Gastrocnemius medialis (tissue), 4 donors: ENCODE results near the gene ANO9. TPM values are rescaled to one million over a fixed set of nuclear protein-coding genes. Genes with fewer than 3 reads are reported as not detected.

Experiments used
- ATAC-seq, 2 donors: fragments of 150-250 bp; one replicate each; pipeline ENCODE4 v1.9.1; 2016
- DNase-seq, 2 donors: peaks; one replicate each; pipeline ENCODE4 v3.0.0-alpha.2; 2019
- H3K27ac ChIP-seq, 4 donors: fragments of 200-600 bp; sonication (generic); 1 replicate in 1 of 4; 2 replicates in 3 of 4; pipeline ENCODE4 v1.5.1; 2016 to 2018; ENCODE audit warnings: mild to moderate bottlenecking in 2 of 4, moderate library complexity in 1 of 4
- H3K27me3 ChIP-seq, 3 donors: fragments of 200-600 bp; sonication (generic) in 2 of 3; 1 replicate in 1 of 3; 2 replicates in 2 of 3; pipeline versions ENCODE4 v1.5.1 to v1.6.0; 2016 to 2019; ENCODE audit warnings: mild to moderate bottlenecking in 1 of 3, moderate library complexity in 1 of 3
- H3K36me3 ChIP-seq, 2 donors: fragments of 200-600 bp; sonication (generic) in 1 of 2; one replicate each; pipeline ENCODE4 v1.5.1; 2017 to 2018
- H3K4me1 ChIP-seq, 2 donors: fragments of 200-600 bp; sonication (generic) in 1 of 2; one replicate each; pipeline ENCODE4 v1.5.1; 2016 to 2017; ENCODE audit warnings: mild to moderate bottlenecking in 2 of 2
- H3K4me3 ChIP-seq, 4 donors: fragments of 200-600 bp; sonication (generic) in 3 of 4; 1 replicate in 1 of 4; 2 replicates in 3 of 4; pipeline ENCODE4 v1.5.1; 2016 to 2019; ENCODE audit warnings: mild to moderate bottlenecking in 2 of 4
- H3K9me3 ChIP-seq, 3 donors: fragments of 200-600 bp; sonication (generic) in 2 of 3; 1 replicate in 1 of 3; 2 replicates in 2 of 3; pipeline ENCODE4 v1.5.1; 2016 to 2019
- CTCF ChIP-seq, 5 experiments: fragments of 450-650 bp in 3 of 5; fragments of 200-600 bp in 2 of 5; sonication (generic) in 2 of 5; IDR thresholded peaks in 4 of 5; conservative IDR thresholded peaks in 1 of 5; 1 replicate in 4 of 5; 2 replicates in 1 of 5; pipeline ENCODE4 v1.5.1; 2016 to 2019; ENCODE audit warnings: antibody characterized with exemption in 5 of 5, mild to moderate bottlenecking in 3 of 5, moderate library complexity in 3 of 5
- POLR2A ChIP-seq, 2 donors: fragments of 450-650 bp; IDR thresholded peaks; one replicate each; pipeline ENCODE4 v1.6.1; 2017; ENCODE audit warnings: antibody characterized with exemption in 2 of 2, mild to moderate bottlenecking in 2 of 2, moderate library complexity in 2 of 2
- in situ Hi-C, 4 donors: fragments of 200-750 bp; cut with MboI; loops; one replicate each; pipeline versions ENCODE4 v1.15.0 to v1.8.0; 2017; ENCODE audit warnings: low sequenced_read_pairs in 4 of 4
- intact Hi-C: fragments of 100-400 bp; cut with DNase I; formaldehyde crosslinking; loops from one replicate; pipeline ENCODE4 v1.15.1; 2023; ENCODE audit warnings: low total_unique reads
- total RNA-seq, 4 donors: library from RNA; depleted of rRNA; stranded (reverse); fragments of >200 nt; gene quantifications; one replicate each; pipeline versions ENCODE4 v1.1.0 to v1.2.3, GENCODE V29; 2016

ANO9 gene
- total RNA-seq, 4 donors from 2014 or later: 0.23 to 0.41 TPM; not detected in 2

GRCh38 chr11:385594-386351 lies 56.0 kb downstream of the ANO9 start:
- Histone ChIP-seq H3K36me3 (no peaks in the 10 kb centered on the region), H3K4me3 (no peak overlapping the region), H3K4me1 (no peaks in the 10 kb centered on the region), H3K27ac (no peak overlapping the region), H3K9me3 (no peaks in the 10 kb centered on the region), H3K27me3 (peaks cover 0 to 10% (median 3%) of the 10 kb centered on the region in 3 donors)
- intact Hi-C loops (no loop called here), in situ Hi-C loops (no loop called here)
- TF ChIP-seq CTCF (IDR thresholded peaks at IDR 0.05 in 4 of 5, conservative IDR thresholded peaks at IDR 0.05 in 1 of 5) (no peak), POLR2A (IDR thresholded peaks at IDR 0.05) (no peak)
- ATAC-seq: no peak
- no peak for DNase-seq

GRCh38 chr11:384511-384910 lies 57.3 kb downstream of the ANO9 start:
- DNase-seq: no peak

GRCh38 chr11:383431-383830 lies 58.4 kb downstream of the ANO9 start:
- DNase-seq (no peak), ATAC-seq (no peak)
- no peaks in the 10 kb centered on the region for H3K4me1 ChIP-seq
- H3K27ac ChIP-seq: no peak overlapping the region
- intact Hi-C loops: no loop called here
- no peaks in the 10 kb centered on the region for H3K36me3 ChIP-seq
- H3K4me3 ChIP-seq: no peak overlapping the region
- TF ChIP-seq CTCF (IDR thresholded peaks at IDR 0.05 in 4 of 5, conservative IDR thresholded peaks at IDR 0.05 in 1 of 5): no peak
- TF ChIP-seq POLR2A (IDR thresholded peaks at IDR 0.05): no peak
- in situ Hi-C loops: no loop called here
- H3K9me3 ChIP-seq: no peaks in the 10 kb centered on the region
- peaks cover 0 to 20% (median 3%) of the 10 kb centered on the region in 3 donors for H3K27me3 ChIP-seq

More at GRCh38 chr11:384511-384910, 57.3 kb downstream of the ANO9 start:
- intact Hi-C loops: no loop called here
- H3K27me3 ChIP-seq: peaks cover 0 to 20% (median 3%) of the 10 kb centered on the region in 3 donors
- in situ Hi-C loops: no loop called here
- no peak for ATAC-seq
- no peaks in the 10 kb centered on the region for H3K36me3 ChIP-seq
- no peaks in the 10 kb centered on the region for H3K9me3 ChIP-seq
- H3K4me3 ChIP-seq: no peak overlapping the region
- H3K27ac ChIP-seq: no peak overlapping the region
- no peak for TF ChIP-seq CTCF (IDR thresholded peaks at IDR 0.05 in 4 of 5, conservative IDR thresholded peaks at IDR 0.05 in 1 of 5)
- no peaks in the 10 kb centered on the region for H3K4me1 ChIP-seq

DNA sequence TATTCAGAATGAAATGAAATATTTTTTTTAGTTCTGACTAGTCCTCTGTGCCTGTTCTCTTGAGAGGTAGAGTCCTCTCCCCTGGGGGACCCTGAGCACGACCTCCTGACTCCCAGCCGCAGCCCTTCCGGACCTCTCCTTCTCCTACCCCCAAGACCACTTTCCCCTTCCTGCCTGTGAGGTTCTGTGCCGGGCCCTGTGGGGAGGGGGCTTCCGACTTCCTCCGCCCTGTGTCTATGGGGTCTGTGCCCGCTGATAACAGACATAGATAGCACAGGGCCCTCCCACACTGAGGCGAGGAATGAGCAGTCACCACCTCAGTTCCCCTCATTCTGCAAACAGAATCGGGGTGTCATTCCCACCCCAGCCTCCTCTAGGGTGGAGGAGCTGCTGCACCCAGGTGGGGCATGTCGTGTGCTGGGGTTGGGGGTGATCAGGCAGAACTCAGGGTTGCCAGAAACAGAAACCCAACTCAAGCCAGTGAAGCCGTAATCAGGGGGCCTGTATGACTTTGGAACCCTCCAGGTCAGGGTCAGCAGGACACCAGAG lies 59.7 kb downstream of the ANO9 start:
- in situ Hi-C loops: no loop called here

More for the DNA sequence above, 59.7 kb downstream of the ANO9 start:
- intact Hi-C loops: no loop called here
- no peaks in the 10 kb centered on the region for H3K4me1 ChIP-seq
- ATAC-seq (no peak), DNase-seq (no peak)
- H3K9me3 ChIP-seq: no peaks in the 10 kb centered on the region
- H3K4me3 ChIP-seq: no peak overlapping the region
- H3K36me3 ChIP-seq: no peaks in the 10 kb centered on the region
- peaks cover 0 to 20% (median 3%) of the 10 kb centered on the region in 3 donors for H3K27me3 ChIP-seq
- no peak for TF ChIP-seq CTCF (IDR thresholded peaks at IDR 0.05 in 4 of 5, conservative IDR thresholded peaks at IDR 0.05 in 1 of 5)
- no peak for TF ChIP-seq POLR2A (IDR thresholded peaks at IDR 0.05)
- H3K27ac ChIP-seq: no peak overlapping the region
